ENCODE measurements around the gene SLC35B3.
"Not testable (repeated sequence)": the region's sequence is repeated elsewhere in the genome, so short reads cannot be mapped to it uniquely, and the experiment has no call there.

The SLC35B3 gene

GRCh38 chr6:8405946-8406345 lies 29.4 kb downstream of the SLC35B3 start:
- not testable (repeated sequence) for DNase-seq

- DNase-seq = no peak
These were observed 32.8 kb downstream of the SLC35B3 start for GRCh38 chr6:8402546-8402945.

DNA sequence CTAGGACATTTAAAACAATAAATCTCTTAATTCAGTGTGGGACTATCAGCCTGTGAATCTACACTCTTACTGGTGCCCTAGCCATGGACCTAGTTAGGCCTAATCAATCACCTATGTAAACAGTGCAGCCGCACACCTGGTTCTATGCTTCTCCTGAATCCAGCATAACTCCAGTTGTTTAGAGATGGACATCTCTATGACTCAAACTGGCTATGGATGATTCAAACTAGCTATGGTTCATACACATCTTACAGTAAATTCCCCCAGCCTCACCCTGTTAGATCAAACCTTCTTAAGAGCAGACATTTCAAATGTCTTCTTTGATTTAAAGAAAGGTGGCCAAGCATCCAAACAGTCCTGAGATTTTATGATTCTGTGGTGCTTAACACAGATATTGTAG lies 34.7 kb downstream of the SLC35B3 start:
- DNase-seq = no peak

- no peak for DNase-seq
These were observed 42.8 kb downstream of the SLC35B3 start for GRCh38 chr6:8392569-8392968.

DNA sequence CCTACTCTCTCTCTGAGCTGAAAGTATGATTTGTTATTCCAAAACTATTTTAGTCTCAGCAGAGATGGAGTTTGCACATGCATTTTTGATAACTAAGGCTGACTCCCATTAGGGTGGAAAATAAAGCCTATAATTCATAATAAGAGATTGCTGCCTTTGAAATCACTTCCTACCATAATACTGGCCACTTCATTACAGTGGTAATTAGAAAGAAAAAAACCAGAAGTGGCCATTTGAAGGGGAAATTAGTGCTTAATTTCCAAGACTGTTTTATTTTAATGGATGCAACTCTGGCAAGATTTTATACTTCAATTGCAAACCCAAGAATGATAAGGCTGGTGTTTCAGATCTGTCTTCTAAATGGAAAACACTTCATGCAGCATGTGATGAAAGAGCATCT lies 43.4 kb downstream of the SLC35B3 start:
- DNase-seq = no peak

DNA sequence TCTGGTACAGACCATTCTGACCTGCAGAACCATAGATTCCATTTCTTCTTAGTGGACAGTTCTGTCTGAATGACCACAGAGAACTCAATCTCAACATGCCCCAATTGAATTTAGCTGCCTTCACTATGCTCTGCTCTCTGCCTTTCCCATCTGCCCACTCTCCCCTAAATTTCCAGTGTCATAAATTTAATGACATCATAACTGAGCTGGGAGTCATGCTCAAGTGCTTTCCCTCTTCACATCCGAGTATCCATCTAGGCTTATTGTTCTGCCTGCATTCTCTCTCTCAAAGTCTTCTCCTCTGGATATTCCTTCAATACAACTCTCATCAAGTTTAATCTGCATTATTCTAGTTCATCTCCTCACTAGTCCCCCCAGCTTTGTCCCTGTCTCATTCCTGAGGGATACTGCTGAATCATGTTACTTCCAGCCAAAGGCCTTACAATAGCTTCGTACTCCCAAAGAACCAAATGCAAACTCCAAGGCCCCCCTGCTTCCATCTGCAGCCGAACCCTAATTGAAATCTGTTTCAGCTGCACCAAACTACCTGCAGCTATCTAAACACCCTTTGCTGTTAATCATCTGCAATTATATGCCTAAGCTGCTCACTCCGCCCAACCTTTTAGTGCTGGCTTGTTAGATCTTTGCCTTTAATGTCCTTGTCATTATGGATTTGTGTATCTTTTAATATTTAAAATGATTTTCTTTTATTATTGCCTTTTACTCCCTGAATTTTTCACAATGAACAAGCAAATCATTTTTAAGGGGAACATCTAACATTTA lies 46.1 kb downstream of the SLC35B3 start:
- DNase-seq = no peak

DNA sequence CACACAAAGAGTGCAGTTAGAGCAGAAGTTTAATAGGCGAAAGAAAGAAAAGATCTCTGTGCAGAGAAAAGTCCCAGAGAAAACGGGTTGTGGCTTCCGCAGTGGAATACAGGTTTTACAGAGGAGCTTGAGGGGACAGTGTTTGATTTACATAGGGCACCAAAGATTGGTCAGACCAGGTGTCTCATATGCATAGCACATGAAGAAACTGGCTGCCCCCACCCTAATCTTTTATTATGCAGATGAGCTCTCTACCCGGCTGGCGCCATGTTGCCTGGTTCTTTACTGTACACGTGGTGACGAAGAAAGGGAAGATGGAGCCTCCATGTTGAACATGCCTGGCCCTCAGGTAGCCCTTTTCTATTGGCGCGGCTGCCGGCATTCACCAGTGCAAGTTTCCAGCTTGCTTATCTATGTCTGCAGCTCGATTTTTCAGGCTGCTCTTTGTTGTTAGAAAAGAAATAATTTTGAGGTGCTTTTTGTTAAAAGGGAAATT lies 47.4 kb downstream of the SLC35B3 start:
- no peak for DNase-seq

DNA sequence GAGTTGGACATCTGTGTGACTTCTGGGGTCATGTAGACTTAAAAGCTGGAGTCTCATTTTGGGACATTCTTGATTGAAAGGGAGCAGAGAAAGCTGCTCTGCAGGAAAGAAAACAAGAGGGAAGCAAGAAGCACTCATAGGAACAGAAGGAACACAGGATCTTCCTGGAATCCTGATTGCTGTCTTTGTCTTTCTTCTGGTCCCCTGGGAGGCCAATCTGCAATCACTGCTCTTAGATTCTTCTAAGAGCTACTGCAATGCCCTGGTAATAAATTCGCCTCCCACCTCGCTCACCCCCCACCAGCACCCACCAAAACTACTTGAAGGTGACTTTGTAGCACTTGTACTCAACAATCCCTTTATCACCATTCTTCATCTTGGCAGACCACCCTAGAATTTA lies 51.8 kb downstream of the SLC35B3 start:
- no peak for DNase-seq

- DNase-seq = no peak
These were observed 52.9 kb downstream of the SLC35B3 start for GRCh38 chr6:8382434-8382833.

- no peak for DNase-seq
These were observed 59.4 kb downstream of the SLC35B3 start for GRCh38 chr6:8375916-8376315.
